Liver (tissue), 9 donors: Measurements from ENCODE around the gene ABHD12B. TPM values are rescaled to one million over a fixed set of nuclear protein-coding genes. Genes with fewer than 3 reads are reported as not detected.

Source experiments
- DNase-seq: peaks from one replicate; pipeline ENCODE4 v3.0.0-alpha.2; 2017; ENCODE audit warnings: low spot score
- H3K27ac ChIP-seq, 2 donors: one replicate each; pipeline ENCODE4 v1.7.0; 2013; ENCODE audit warnings: inconsistent platforms in 2 of 2, low read length in 2 of 2, control low read depth in 1 of 2, low read depth in 1 of 2, mild to moderate bottlenecking in 1 of 2
- H3K27me3 ChIP-seq, 4 donors: one replicate each; pipeline versions ENCODE4 v1.6.1 to v1.7.0; 2013; ENCODE audit warnings: low read length in 3 of 4, inconsistent platforms in 1 of 4, mild to moderate bottlenecking in 1 of 4, moderate library complexity in 1 of 4; ENCODE audit not compliant: control insufficient read depth in 4 of 4, insufficient read depth in 4 of 4
- H3K36me3 ChIP-seq, 4 donors: one replicate each; pipeline versions ENCODE4 v1.6.1 to v1.7.0; 2013; ENCODE audit warnings: low read length in 3 of 4, mild to moderate bottlenecking in 3 of 4, low read depth in 1 of 4, moderate library complexity in 1 of 4; ENCODE audit not compliant: control insufficient read depth in 4 of 4, insufficient read depth in 3 of 4
- H3K4me1 ChIP-seq, 4 donors: one replicate each; pipeline versions ENCODE4 v1.6.1 to v1.7.0; 2013; ENCODE audit warnings: low read length in 3 of 4, mild to moderate bottlenecking in 3 of 4, moderate library complexity in 1 of 4; ENCODE audit not compliant: control insufficient read depth in 4 of 4, insufficient read depth in 4 of 4
- H3K4me3 ChIP-seq, 3 donors: one replicate each; pipeline versions ENCODE4 v1.6.1 to v1.7.0; 2013; ENCODE audit warnings: low read length in 3 of 3, control low read depth in 1 of 3, low read depth in 1 of 3, mild to moderate bottlenecking in 1 of 3
- H3K9ac ChIP-seq, 2 donors: one replicate each; pipeline ENCODE4 v1.7.0; 2013; ENCODE audit warnings: low read length in 2 of 2, mild to moderate bottlenecking in 2 of 2, moderate library complexity in 2 of 2, control low read depth in 1 of 2, low read depth in 1 of 2
- H3K9me3 ChIP-seq, 4 donors: one replicate each; pipeline versions ENCODE4 v1.6.1 to v1.7.0; 2013; ENCODE audit warnings: low read length in 3 of 4; ENCODE audit not compliant: control insufficient read depth in 4 of 4
- ATF3 ChIP-seq: IDR thresholded peaks from 2 replicates; pipeline ENCODE4 v1.6.1; 2016; ENCODE audit warnings: antibody characterized with exemption
- CTCF ChIP-seq: fragments of 150-350 bp; IDR thresholded peaks from 2 replicates; pipeline ENCODE4 v1.5.1; 2017; ENCODE audit warnings: improper control_type of control experiment, low read depth, low read length; ENCODE audit not compliant: missing input control
- EGR1 ChIP-seq, 2 donors: IDR thresholded peaks; 2 replicates each; pipeline ENCODE4 v1.6.1; 2016 to 2018; ENCODE audit warnings: antibody characterized with exemption in 2 of 2, low read depth in 2 of 2
- FOXA1 ChIP-seq: IDR thresholded peaks from 2 replicates; pipeline ENCODE4 v1.6.1; 2016; ENCODE audit warnings: antibody characterized with exemption
- FOXA2 ChIP-seq: IDR thresholded peaks from 2 replicates; pipeline ENCODE4 v1.6.1; 2016; ENCODE audit warnings: antibody characterized with exemption
- GABPA ChIP-seq, 2 donors: IDR thresholded peaks in 1 of 2; conservative IDR thresholded peaks in 1 of 2; 2 replicates each; pipeline ENCODE4 v1.6.1; 2016; ENCODE audit warnings: antibody characterized with exemption in 2 of 2, mild to moderate bottlenecking in 1 of 2, moderate library complexity in 1 of 2
- HNF4A ChIP-seq, 2 donors: conservative IDR thresholded peaks; 2 replicates each; pipeline ENCODE4 v1.6.1; 2016; ENCODE audit warnings: antibody characterized with exemption in 2 of 2, mild to moderate bottlenecking in 2 of 2
- HNF4G ChIP-seq: IDR thresholded peaks from 2 replicates; pipeline ENCODE4 v1.6.1; 2016; ENCODE audit warnings: antibody characterized with exemption
- JUND ChIP-seq, 2 donors: IDR thresholded peaks; 2 replicates each; pipeline ENCODE4 v1.6.1; 2016; ENCODE audit warnings: antibody characterized with exemption in 2 of 2
- MAX ChIP-seq: IDR thresholded peaks from 2 replicates; pipeline ENCODE4 v1.6.1; 2016; ENCODE audit warnings: antibody characterized with exemption
- NR2F2 ChIP-seq: IDR thresholded peaks from 2 replicates; pipeline ENCODE4 v1.6.1; 2016; ENCODE audit warnings: antibody characterized with exemption
- RAD21 ChIP-seq, 2 donors: IDR thresholded peaks; 2 replicates each; pipeline ENCODE4 v1.6.1; 2016; ENCODE audit warnings: antibody characterized with exemption in 2 of 2, mild to moderate bottlenecking in 2 of 2
- REST ChIP-seq: IDR thresholded peaks from 2 replicates; pipeline ENCODE4 v1.6.1; 2016; ENCODE audit warnings: antibody characterized with exemption, mild to moderate bottlenecking
- RXRA ChIP-seq, 2 donors: IDR thresholded peaks; 2 replicates each; pipeline ENCODE4 v1.6.1; 2017 to 2018; ENCODE audit warnings: antibody characterized with exemption in 2 of 2, mild to moderate bottlenecking in 1 of 2
- SP1 ChIP-seq: IDR thresholded peaks from 2 replicates; pipeline ENCODE4 v1.6.1; 2018; ENCODE audit warnings: antibody characterized with exemption, mild to moderate bottlenecking
- TAF1 ChIP-seq: conservative IDR thresholded peaks from 2 replicates; pipeline ENCODE4 v1.6.1; 2016; ENCODE audit warnings: antibody characterized with exemption, mild to moderate bottlenecking
- YY1 ChIP-seq: IDR thresholded peaks from 2 replicates; pipeline ENCODE4 v1.6.1; 2016; ENCODE audit warnings: antibody characterized with exemption, mild to moderate bottlenecking
- ZBTB33 ChIP-seq: IDR thresholded peaks from 2 replicates; pipeline ENCODE4 v1.6.1; 2016; ENCODE audit warnings: antibody characterized with exemption
- WGBS: extraction: QIAGEN DNeasy Blood & Tissue Kit; methylation state at CpG from one replicate; pipeline ENCODE4 v1.1.7; 2013; 5-methylcytosine and 5-hydroxymethylcytosine counted together
- polyA plus RNA-seq, 2 donors: library from polyadenylated mRNA; stranded (reverse) in 1 of 2; unstranded in 1 of 2; fragments of 200-250 nt in 1 of 2; fragments of >200 nt in 1 of 2; fragmentation: Nextera tagmentation in 1 of 2; extraction: Ambion mirVana in 1 of 2; gene quantifications; one replicate each; pipeline versions ENCODE4 v1.2.1 to v1.2.3, GENCODE V29; 2013 to 2015
- total RNA-seq, 2 donors: library from RNA; depleted of rRNA; stranded (reverse); fragments of >200 nt; gene quantifications; one replicate each; pipeline ENCODE4 v1.2.3, GENCODE V29; 2014
- donor health status: healthy.
- donor health status: healthy.
- donor health status: healthy.
- donor health status: healthy.
- donor health status: healthy.

The ABHD12B gene
- total and polyA plus RNA-seq, 4 donors, result 0.09 to 0.58 TPM; not detected in 2

- H3K9me3 ChIP-seq, result no peaks in the 10 kb centered on the region
- H3K27me3 ChIP-seq, result no peaks in the 10 kb centered on the region
- no peak overlapping the region for H3K4me3 ChIP-seq
- H3K27ac ChIP-seq, result no peak overlapping the region
- TF ChIP-seq HNF4A (conservative IDR thresholded peaks at IDR 0.05), result no peak
- TF ChIP-seq EGR1 (IDR thresholded peaks at IDR 0.05; ENCODE audit: low read depth in 2 of 2), result no peak
- no peak for TF ChIP-seq NR2F2
- TF ChIP-seq RAD21 (IDR thresholded peaks at IDR 0.05), result no peak
- no peak for TF ChIP-seq GABPA (IDR thresholded peaks at IDR 0.05 in 1 of 2, conservative IDR thresholded peaks at IDR 0.05 in 1 of 2)
- TF ChIP-seq RXRA (IDR thresholded peaks at IDR 0.05), result no peak
- no peak for TF ChIP-seq TAF1
- no peak for TF ChIP-seq HNF4G
- TF ChIP-seq ATF3, result no peak
- TF ChIP-seq FOXA2, result no peak
- H3K4me1 ChIP-seq, result peaks cover 0 to 16% (median 2%) of the 10 kb centered on the region in 4 donors
- no peak for DNase-seq
- H3K9ac ChIP-seq, result no peak overlapping the region
- 97% methylated on average over 5 of the region's 5 CpGs for WGBS
- H3K36me3 ChIP-seq, result no peaks in the 10 kb centered on the region
Measured at GRCh38 chr14:50836515-50836914, 35.3 kb upstream of the ABHD12B start.

GRCh38 chr14:50837271-50837670 lies 34.6 kb upstream of the ABHD12B start:
- Histone ChIP-seq H3K4me3 (no peak overlapping the region), H3K9me3 (no peaks in the 10 kb centered on the region), H3K27ac (no peak overlapping the region), H3K9ac (no peak overlapping the region), H3K27me3 (no peaks in the 10 kb centered on the region), H3K4me1 (peaks cover 0 to 13% (median 0%) of the 10 kb centered on the region in 4 donors), H3K36me3 (no peaks in the 10 kb centered on the region)
- no peak for DNase-seq
- WGBS, result 93% methylated on average over 10 of the region's 10 CpGs
- TF ChIP-seq HNF4A (conservative IDR thresholded peaks at IDR 0.05), result no peak
- TF ChIP-seq MAX, result no peak
- TF ChIP-seq TAF1, result no peak
- no peak for TF ChIP-seq RXRA (IDR thresholded peaks at IDR 0.05)
- TF ChIP-seq JUND (IDR thresholded peaks at IDR 0.05), result no peak
- TF ChIP-seq ZBTB33, result no peak
- TF ChIP-seq HNF4G, result no peak
- no peak for TF ChIP-seq REST
- TF ChIP-seq CTCF, result no peak
- TF ChIP-seq FOXA2, result no peak
- no peak for TF ChIP-seq NR2F2
- no peak for TF ChIP-seq RAD21 (IDR thresholded peaks at IDR 0.05)
- no peak for TF ChIP-seq EGR1 (IDR thresholded peaks at IDR 0.05; ENCODE audit: low read depth in 2 of 2)
- TF ChIP-seq GABPA (IDR thresholded peaks at IDR 0.05 in 1 of 2, conservative IDR thresholded peaks at IDR 0.05 in 1 of 2), result no peak
- TF ChIP-seq SP1, result no peak
- TF ChIP-seq ATF3, result no peak
- TF ChIP-seq YY1, result no peak
- TF ChIP-seq FOXA1, result no peak
